NCI-H446 treated with DMSO at 0.1 percent for 48 hours (cell line): ENCODE data around the gene TCFL5.
"Not testable (repeated sequence)": the region's sequence is repeated elsewhere in the genome, so short reads cannot be mapped to it uniquely, and the experiment has no call there.

Experiments used
- DNase-seq: peaks from one replicate; lab custom pipeline; 2025; lab: John Stamatoyannopoulos, UW

Gene TCFL5

DNA sequence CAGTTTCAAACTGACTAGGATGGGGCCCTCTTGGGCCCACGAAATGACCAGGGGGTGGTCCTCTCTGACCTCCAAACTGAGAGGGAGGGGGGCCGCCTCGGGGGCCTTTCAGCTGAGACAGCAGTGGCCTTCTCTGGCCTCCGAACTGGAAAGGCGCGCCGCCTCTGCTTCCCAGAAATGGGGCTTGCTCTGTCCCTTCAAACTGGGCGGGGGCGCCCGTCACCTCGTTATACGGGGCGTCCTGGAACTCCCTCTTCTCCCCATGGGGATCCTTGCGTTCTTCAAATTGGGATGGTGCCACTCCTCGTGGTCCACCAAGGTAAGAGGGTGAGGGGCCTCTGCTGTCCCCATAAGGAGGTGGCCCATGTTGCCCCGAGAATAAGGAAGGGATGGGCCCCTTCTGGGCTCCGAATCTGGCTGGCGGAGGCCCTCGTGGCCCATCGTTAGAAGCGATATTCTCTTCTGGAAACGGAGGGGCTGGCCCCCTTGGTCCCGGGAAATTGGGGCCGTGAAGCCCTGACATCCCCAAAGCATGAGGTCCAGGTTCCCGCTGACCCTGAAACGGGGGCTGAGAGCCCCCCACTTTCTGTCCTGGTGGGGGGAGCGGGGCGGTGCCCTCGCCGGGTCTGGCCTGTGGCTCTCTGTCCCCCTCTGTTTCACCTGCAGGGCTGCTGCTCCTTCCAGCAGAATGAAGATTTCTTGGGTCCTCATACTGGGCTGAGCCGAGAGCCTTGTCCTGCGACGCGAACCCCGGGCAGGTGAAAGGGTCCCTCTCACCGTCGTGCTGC lies 18.7 kb upstream of the TCFL5 start:
- no peak for DNase-seq

DNA sequence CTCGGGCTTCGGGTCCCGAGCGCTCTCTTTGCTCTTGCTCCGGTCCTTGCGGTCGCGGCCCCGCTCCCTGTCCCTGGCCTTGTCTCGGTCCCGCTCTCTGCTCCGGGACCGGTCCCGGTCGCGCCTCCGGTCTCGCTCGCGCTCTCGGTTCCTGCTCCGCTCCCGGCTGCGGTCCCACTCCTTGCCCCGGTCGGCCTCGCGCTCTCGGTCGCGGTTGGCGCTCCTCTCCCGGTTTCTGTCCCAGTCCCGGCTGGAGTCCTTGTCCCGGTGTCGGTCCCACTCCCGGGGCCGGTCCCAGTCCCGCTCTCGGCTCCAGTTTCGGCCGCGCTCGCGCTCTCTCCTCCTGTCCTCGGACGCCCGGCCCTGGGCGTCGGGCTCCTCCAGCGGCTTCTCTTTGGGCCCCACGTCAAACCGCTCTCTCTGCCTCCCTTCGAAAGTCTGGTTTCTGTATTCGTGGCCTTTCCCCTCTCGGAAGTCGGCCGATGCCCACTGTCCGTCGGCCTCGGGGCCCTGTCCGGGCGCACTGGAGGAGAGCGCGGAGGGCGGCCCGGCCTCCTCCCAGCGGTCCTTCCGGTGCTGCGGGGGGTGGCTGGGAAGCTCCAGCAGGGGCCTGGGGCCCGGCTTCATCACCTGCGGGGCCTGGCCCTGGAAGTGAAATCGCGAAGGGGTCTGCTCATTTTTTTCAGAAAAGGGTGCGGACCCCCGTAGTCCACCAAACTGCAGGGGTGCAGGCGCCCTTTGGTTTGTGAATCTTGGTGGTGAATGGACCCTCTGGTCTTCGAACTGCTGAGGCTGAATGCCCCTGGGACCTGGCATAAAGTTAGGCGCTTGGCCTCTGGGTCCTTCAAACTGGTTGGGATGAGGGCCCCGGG lies 17.9 kb upstream of the TCFL5 start:
- DNase-seq: no peak

DNA sequence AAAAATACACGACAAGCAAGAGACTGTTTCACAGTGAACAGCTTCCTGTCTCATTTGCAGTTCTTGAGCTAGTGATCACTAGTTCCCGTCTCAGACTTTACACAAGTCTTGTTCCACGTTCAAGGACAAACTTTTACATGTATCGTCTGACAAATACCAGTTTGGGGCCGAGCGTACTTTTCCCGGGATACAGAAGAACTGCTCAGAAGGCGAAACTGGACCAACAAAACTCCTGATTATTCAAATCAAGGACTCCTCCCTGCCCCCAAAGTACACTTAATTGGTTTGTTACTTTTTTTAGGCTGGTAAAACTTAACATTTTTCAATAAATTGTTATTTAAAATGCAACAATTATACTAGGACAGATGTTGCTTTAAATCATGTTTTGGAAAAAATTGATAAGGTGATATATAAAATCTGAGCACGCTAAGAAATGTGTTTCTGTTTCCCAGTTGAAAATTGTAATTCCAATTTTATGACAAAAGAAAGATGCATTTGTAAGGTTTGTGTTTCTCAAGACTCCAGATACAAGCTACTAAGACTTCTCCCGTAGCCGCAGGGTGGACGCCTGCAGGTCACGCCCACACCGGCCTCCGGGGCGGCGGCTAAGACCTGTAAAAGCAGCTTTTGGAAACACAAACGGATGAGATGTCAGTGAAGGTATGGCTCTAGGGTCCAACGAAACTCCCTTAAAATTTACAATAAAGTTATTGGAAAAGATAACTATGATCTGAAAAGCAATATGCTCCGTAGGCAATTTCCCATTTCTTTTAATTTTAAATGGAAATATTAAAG lies 16.8 kb upstream of the TCFL5 start:
- no peak for DNase-seq

DNA sequence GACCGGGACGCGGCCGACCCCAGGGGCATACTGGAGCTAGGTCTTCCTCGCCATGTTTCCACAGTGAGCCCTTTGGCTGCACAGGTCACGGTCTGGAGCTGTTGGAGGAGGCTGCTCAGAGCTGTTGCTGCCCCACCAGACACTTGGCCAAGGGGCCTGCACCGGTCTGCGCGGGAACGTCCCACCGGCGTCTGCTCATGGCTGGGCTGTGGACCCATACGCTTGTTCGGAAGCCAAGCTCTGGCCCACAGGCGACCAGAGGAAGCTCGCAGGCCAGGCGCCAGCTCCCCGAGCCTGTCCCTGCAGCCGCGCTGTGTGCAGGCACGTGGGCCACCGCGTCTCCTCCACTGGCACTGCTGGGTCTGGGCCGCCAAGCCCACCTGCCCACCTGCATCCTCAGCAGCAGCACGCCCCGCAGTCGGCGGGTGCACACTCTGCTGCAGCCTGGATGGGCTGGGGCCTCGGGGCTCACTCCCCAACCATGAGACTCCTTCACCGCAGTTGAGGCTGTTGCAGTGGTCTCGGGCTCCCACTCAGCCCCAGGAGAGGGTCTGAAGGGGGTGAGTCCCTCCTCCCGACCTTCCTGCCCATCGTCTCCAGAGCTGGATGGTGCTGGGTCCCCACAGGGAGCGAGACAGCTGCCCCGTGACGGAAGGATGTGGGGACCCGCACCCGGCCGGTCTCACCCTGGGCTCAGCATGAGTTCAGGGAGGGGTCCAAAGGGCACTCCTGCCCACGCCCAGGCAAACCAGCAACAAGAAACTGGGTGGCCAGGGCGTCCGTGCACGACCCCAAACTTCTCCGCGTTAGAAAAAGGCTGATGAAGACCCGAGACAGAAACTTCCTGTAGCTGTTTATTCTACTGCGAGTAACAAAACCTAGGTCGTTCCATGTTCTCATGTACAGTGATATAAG lies 15.5 kb upstream of the TCFL5 start:
- no peak for DNase-seq

DNA sequence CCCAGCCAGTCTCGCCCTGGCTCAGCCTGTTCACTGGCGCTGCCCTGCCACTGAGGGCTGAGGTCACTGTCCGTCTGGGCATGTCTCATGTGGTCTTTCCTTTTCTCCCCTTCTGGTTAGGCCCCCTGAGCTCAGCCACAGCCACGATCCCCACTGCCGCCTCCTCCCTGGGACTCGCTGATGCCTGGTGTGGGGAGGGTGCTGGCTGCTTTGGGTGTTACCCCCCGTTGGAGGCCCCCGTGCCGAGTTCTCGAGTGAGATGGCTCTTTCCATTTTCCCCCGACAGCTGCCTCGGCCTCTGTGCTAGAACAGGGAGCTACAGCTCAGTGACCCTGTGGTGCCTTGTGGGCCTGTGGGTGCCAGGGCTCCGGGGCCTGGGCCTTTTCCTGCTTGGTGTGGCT lies 14.9 kb upstream of the TCFL5 start:
- no peak for DNase-seq

DNA sequence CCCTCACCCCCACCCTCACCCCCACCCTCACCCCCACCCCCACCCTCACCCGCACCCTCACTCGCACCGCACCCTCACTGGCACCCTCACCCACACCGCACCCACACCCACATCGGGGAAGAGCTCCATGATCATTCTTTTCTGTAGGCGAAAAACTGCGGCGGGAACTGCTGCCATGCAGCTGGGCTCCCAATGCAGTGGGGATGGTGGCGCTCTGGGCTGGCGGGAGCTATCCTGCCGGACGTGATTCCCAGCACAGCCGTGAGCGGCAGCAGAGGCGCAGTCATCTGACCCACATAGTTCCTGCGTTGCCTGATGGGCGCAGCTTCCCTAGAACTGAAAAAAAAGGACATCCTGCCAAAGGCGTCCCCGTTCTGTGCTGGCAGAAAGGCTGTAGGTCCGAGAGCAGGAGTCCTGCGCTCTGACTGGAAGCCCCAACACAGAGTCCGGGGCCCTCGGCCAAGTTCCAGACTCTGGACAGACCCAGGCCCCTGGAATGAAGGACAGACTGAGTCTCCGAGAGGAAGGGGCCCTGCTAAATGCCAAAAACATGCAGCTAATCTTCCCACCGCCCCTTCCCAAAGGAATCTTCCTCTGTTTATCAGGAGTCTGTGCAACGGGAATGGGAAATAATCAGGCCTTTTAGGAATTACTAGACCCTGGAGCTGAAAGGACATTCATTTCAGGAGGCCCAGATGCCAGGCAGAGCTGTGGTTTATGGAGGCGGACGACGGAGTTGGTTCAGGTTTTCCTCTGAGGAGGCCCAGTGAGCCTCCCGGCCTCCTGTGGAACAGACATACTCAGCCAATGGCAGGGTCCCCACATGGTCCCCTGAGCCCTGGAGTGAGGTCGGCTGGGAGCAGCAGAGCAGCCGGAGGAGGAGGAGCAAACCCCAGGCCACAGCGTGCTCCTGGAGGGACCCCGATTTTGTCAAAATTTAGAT lies 14.1 kb upstream of the TCFL5 start:
- peak; percentile 43 for DNase-seq

DNA sequence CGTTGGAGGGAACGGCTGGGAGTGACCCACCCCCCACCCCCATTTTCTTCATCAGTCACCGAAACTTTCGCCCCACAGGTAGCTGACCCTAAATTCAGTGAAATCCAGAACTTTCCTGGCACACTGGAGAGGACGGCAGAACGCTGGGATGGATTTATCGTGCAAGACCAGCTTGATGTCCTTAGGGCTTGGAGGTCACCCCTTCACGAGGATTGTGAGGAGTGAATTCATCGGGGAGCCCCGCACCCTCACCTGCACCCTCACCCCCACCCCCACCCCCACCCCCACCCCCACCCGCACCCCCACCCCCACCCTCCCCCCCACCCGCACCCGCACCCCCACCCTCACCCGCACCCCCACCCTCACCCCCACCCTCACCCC lies 13.3 kb upstream of the TCFL5 start:
- DNase-seq: no peak

DNA sequence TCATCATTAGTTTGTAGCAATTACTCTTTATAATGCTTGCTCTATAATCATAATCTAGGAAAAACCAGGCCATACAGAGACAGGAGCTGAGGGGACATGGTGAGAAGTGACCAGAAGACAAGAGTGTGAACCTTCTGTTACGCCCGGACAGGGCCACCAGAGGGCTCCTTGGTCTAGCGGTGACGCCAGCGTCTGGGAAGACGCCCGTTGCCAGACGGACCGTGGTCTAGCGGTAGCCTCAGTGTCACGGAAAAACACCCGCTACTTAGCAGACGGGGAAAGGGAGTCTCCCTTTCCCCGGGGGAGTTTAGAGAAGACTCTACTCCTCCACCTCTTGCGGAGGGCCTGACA lies 12.0 kb upstream of the TCFL5 start:
- DNase-seq: not testable (repeated sequence)

DNA sequence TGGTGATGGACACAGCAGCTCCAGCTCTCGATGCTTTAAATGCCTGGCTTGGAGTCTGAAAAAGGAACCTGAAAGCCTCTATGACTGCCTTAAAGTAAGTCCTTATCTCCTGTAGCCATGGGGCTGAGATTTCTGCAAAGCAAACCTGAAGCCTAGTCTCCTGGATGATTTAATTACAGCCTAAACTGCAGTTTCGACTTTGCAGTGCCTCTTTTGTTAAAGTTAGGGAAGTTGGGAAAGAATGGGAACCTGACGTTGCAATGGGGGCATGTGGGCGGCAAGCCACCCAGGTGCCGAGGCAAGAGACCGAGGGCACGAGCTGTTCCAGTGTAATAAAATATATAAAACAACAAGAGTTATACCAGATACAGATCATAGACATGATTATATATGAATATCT lies 11.7 kb upstream of the TCFL5 start:
- no peak for DNase-seq

DNA sequence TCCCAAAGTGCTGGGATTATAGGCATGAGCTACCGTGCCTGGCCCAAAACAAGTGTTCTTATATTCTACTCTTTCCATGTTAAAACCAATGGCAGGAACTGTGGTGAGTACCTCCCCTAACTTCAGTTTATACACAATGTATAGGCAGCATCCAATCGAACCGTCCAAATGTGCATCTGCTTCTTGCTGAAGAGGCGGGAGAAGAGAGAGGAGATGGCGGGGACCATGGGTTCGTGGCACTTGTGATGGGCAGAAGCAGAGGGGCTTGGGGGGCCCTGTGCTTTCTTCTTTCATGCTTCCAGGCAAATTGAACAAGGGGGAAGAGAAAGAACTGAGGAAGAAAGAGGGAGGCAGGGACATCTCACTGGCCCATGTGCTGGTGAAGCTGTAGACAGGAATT lies 11.2 kb upstream of the TCFL5 start:
- DNase-seq: no peak

DNA sequence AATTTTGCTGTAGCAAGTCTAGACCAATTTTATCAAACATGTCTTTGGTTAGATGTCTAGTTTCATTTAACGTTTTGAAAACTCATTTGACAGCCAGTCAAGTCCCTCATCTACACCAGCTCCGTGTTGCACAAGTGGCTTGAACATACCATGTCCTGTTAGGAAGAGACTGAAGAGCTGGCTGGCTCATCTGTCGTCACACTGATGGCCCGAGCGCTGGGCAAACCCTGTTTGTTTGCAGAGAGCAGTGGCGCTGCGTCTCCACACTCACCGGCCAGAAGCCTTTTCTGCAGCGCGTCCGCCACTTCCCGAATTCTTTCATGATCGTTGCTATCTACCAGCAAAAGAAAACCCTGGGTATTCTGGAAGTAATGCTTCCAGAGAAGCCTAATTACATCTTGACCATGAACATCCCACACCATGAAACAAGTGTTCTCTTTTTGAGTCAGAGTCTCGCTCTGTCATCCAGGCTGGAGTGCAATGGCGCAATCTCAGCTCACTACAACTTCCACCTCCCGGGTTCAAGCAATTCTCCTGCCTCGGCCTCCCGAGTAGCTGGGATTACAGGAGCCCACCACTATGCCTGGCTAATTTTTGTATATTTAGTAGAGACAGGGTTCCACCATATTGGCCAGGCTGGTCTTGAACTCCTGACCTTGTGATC lies 10.7 kb upstream of the TCFL5 start:
- DNase-seq: no peak

DNA sequence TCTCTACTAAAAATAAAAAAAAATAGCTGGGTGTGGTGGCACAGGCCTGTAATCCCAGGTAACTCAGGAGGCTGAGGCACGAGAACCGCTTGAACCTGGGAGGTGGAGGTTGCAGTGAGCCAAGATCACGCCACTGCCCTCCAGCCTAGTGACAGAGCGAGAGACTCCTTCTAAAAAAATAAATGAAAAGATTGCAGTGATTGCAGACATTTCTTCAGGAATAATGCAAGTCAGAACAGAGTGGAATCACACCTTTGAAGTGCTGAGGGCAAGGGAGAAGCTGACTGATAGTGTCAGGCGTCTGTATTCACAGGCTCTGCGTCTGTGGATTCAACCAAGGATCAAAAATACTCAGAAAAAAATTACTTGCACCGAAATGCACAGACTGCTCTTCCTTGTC lies 2.6 kb upstream of the TCFL5 start:
- DNase-seq: no peak

DNA sequence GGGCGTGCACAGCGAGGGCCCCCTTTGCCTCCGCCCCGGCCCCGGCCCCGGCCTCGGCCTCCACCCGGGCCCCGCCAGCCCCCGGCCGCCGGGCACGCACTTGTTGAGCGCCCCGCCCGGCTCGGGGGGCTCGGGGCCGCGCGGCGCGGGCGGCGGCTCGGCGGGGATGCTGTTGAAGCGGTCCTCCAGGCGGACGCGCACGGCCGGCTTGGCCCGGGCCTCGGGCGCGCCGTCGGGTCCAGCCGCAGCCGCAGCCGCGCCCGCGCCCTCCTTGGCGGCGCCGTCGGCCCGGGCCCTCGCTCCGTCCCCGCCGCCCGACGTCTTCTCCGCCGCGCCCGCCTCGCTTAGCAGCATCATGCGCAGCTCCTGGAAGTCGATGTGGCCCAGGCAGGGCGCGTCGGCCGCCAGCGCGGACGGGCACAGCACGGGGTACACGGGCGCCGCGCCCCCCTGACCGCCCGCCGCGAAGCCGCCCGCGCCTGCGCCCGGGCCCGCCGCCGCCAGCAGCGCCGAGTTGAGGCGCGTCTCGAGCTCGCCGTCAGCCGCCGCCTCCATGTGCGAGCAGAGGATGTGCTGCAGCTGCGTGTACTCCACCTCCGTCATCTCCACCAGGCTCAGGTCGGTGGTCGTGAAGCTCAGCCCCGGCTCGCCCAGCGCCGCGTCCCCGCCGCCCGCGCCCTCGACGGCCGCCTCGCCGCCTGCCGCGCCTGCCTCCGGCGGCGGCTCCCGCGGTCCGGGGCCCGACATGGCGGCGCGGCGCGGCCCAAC lies 514 bp downstream of the TCFL5 start:
- no peak for DNase-seq

DNA sequence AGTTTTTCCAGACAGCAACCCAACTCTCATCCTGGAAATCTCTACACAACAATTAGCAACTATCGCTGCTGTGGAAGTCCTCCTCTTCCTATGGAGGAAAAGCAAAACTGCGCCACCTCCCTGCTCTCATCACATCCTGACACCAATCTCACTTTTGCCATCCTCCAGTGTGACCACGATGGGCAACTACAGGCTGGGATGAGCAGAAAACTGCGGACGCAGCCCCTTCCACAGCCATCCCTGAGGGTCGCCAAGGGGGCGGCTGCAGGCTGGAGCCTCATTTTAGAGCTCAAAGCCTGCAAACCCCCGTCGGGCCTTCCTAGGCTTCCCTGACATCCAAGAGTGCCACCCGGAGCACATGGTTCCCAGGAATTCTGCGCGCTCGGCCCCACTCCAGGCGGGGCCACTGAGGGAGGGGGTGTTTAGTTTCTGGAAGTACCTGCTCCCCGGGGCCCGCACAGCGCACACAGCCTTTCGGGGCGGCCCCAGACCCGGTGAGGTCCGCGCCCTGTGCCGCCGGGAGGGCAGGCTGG lies 1.2 kb downstream of the TCFL5 start:
- DNase-seq: no peak

DNA sequence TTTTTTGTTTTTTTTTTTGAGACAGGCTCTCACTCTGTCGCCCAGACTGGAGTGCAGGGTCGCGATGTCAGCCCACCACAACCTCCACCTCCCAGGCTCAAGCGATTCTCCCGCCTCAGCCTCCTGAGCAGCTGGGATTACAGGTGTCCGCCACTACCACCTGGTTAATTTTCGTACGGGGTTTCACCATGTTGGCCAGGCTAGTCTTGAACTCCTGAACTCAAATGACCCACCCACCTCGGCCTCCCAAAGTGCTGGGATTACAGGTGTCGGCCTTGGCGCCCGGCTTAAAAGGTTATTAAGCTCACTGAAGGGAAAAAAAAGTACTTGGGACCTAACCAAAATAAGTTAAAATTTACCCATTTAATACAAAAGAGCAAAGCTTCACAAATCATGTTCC lies 1.9 kb downstream of the TCFL5 start:
- DNase-seq: no peak

DNA sequence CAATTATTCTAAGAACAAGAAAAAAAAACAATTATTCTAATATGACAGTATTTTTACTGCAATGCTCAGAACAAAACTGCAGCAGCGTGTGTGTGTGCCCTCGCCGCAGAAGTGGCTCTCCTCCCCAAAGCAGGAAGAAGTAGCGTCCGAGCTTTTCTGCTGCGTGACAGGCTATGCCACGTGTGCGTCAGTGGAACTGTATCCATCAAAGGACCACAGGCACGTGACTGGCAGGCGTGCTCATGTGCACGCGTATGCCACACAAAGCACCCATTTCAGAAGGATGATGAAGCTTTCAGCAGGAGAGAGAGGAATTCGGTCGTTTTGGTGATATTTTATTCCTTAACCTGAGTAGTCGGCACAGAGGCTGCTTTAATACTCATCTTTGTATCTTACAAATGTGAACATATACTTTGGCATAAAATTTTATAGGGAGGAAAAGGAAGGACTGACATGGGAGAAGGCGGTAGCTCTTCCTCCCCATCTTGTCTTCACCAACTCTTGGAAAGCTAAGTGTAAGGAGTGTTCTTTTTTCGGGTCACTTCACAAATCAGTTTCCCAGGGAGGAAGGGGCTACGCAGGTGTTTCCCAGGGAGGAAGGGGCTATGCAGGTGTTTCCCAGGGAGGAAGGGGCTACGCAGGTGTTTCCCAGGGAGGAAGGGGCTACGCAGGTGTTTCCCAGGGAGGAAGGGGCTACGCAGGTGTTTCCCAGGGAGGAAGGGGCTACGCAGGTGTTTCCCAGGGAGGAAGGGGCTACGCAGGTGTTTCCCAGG lies 3.4 kb downstream of the TCFL5 start:
- DNase-seq: no peak

DNA sequence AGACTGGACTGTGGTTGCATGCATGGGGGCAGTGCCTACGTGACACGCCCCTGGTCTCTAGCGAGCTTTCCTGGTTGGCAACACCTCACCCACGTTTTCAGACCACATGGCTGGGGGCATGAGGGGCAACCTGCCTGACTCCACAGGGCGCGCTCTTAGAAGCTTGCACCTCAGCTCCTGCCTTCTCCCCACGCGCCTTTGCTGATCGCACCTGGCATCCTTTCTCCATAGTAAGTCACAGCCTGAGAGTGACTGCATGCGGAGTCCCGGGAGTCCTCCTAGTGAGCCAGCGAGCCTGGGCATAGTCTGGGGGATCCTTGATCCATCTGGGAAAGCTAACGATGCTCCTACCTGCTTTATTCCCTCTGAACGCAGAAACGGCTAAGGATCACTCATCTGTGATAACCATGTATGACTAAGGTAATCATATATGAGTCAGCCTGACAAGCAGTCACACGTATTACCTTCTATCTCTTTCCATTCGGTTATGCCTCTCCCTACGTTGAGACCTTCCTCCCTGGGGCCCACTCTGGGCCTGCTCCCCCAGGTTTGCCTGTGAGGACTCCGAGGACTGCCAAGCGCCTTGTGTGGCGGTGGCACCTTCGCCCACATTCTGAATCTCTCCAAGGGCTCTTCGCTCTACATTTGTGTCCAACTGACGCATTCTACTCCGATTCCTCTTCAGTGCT lies 4.5 kb downstream of the TCFL5 start:
- no peak for DNase-seq

DNA sequence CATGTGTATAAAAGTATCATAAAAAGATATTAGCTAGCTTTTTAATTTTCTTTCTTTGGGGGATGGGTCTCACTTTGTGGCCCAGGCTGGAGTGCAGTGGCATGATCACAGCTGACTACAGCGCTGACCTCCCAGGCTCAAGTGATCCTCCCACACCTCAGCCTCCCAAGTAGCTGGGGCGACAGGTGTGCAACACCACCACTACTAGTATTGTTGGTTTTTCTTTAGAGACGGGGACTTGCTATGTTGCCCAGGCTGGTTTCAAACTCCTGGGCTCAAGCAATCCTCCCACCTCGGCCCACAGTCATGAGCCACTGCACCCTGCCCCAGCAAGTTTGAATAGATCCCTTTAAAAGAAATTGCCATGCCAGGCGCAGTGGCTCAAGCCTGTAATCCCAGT lies 6.5 kb downstream of the TCFL5 start:
- no peak for DNase-seq
